GM20431 (cell line): ENCODE measurements around the gene NOS1.

Source experiments
- in situ Hi-C: fragments of 300-500 bp; cut with MseI, MboI; formaldehyde crosslinking; loops from one replicate; pipeline ENCODE4 v1.15.0; 2020; ENCODE audit warnings: low sequenced_read_pairs; ENCODE audit not compliant: unreplicated experiment

Gene NOS1

GRCh38 chr12:117365049-117365616 is 3.7 kb upstream of the NOS1 start:
- in situ Hi-C loops: loop anchor here (25.0 kb wide), 2 partner anchors 222 to 472 kb away; no protein-coding TSS in a partner anchor

DNA sequence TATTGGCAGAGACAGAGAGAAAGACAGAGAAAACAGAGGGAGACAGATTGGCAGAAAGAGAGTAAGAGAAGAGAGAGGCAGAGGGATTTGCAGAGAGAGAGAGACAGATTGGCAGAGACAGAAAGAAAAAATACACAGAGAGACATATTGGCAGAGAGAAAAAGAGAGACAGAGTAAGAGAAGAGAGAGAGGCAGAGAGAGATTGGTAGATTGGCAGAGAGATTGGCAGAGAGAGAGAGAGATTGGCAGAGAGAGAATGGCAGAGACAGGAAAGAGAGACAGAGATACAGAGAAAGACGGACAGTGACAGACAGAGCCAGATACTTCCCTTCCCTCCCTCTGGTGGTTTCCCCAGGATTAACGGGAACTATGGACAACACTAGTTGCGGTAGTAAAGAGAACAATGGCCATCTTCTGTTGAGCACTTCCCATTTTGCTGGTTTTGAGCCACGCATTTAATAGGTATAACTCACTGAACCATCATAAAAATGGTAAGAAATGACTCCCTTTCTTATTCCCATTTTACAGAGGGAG is 2.6 kb upstream of the NOS1 start:
- in situ Hi-C loops: loop anchor here (25.0 kb wide), 2 partner anchors 223 to 473 kb away; no protein-coding TSS in a partner anchor

GRCh38 chr12:117363056-117363662 is 1.7 kb upstream of the NOS1 start:
- in situ Hi-C loops: loop anchor here (25.0 kb wide), 2 partner anchors 224 to 474 kb away; no protein-coding TSS in a partner anchor

- in situ Hi-C loops: loop anchor here (25.0 kb wide), 2 partner anchors 225 to 475 kb away; no protein-coding TSS in a partner anchor
Observed at GRCh38 chr12:117362391-117362790, 965 bp upstream of the NOS1 start.

DNA sequence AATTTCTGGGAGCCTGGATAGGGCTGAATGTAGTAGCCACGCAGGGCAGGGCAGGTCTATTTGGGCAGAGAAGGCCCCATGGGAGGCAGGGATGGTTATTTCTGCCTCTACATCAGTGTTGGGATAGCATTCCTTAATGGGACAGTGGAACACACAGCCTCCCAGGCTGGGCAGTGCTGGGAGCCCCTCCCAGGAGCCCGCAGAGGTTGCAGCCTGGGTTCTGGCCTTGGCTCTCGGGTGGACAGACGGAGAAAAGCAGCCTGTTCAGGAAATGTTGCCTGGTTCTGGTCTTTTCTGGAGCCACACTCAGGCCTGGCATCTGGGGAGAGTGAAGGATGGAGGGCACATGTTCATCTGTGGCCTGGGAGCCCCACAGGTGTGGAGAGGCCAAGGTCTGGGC is 479 bp upstream of the NOS1 start:
- in situ Hi-C loops: loop anchor here (25.0 kb wide), 2 partner anchors 225 to 475 kb away; no protein-coding TSS in a partner anchor

GRCh38 chr12:117360551-117361346 is 677 bp downstream of the NOS1 start:
- in situ Hi-C loops: loop anchor here (25.0 kb wide), 2 partner anchors 227 to 477 kb away; no protein-coding TSS in a partner anchor

- in situ Hi-C loops: loop anchor here (25.0 kb wide), 2 partner anchors 227 to 477 kb away; no protein-coding TSS in a partner anchor
Observed at GRCh38 chr12:117360222-117360550, 1.2 kb downstream of the NOS1 start.

DNA sequence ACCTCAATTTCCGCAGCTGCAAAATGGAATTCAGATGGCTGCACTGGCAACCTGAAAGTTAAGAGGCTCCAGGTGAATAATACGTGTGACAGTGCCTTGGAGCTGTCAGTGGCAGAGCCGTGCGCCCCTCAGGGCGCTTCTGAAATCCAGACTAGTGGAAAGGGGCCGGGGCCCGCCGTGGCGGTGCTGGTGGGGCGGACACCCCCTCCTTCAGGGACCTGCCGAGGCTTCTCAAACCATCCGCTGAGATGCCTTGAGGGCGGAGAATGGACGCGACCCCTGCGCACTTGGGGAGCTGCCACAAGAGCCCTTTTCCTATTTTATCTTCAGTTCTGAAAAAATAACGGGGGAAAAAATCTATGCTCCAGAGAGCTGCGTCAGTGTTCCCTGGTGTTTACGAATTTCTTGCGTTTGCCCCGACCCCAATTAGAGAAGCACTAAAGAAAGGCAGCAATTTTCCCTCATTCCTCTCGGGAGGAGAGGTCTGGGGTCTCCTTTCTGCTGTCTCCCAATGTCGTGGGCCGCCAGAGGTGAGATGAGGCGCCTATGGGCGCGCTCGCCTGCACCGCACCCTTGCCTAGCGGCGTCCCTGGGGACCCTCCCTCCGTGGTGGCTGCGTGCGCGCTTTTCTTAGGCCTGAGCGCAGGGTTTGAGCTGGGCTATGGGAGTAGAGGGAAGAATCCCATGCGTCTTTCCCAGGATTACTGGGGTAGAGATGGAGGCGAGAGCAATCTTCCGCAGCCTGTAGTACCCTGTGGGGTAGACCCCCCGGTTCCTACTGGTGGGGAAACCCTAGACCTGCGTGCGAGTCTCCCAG is 2.2 kb downstream of the NOS1 start:
- in situ Hi-C loops: loop anchor here (25.0 kb wide), 2 partner anchors 228 to 478 kb away; no protein-coding TSS in a partner anchor

DNA sequence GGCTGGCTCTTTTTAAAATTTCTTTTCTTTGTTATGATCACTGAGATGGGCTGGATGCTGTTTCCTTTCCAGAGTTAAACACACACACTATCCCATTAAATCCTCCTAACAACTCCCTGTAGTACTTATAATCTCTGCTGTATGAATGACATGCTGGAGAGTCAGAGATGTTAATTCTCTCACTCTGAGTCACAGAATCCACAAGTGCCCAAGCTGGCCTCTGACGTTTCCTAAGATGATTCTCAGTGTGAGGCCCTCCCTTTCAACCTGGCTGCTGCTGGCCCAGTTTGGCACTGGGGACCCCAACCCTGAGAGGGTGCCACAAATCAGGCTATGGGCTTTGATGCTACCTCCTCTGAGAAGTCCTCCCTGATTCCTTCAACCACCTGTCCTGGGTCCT is 5.4 kb downstream of the NOS1 start:
- in situ Hi-C loops: loop anchor here (25.0 kb wide), 2 partner anchors 231 to 481 kb away; no protein-coding TSS in a partner anchor

GRCh38 chr12:117352883-117353282 is 8.5 kb downstream of the NOS1 start:
- in situ Hi-C loops: loop anchor here (25.0 kb wide), 2 partner anchors 234 to 484 kb away; no protein-coding TSS in a partner anchor

DNA sequence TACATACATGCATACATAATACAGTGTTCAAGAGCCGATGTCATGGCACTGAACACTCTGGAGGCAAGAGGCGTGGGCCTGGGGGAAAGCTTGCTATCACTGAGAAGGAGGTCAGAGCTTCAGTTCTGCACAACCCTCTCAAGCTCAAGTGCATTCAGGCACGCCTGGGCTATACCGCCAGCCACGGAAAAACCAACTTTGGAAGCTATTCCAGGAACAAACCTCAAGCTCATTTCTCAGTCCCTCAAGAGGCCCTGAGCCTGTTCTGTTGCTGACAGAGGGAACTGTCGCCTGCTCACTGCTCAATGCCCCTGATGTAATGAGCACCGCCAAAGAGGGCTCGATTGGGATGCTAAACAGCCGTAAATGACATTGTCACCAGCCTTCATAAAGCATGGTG is 9.2 kb downstream of the NOS1 start:
- in situ Hi-C loops: loop anchor here (25.0 kb wide), 2 partner anchors 235 to 485 kb away; no protein-coding TSS in a partner anchor

DNA sequence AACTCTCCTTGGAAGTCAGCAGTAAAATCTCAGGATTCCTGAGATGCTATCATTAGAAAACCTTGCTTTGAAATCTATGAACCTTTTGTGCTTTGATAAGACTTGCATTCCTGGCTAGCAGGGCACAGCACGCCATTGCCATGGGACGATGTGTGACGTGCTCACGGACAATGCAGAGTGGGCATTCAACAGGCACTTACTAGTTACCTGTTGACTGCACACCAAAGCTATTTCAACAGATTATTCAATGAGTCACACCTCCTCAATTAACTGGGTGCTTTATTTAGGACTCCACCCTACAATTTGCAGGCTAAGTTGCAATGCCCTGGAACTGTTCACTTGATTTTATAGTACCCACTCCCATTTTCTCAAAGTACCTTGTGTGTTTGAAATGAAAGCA is 11.3 kb downstream of the NOS1 start:
- in situ Hi-C loops: loop anchor here (25.0 kb wide), 2 partner anchors 237 to 487 kb away; no protein-coding TSS in a partner anchor

DNA sequence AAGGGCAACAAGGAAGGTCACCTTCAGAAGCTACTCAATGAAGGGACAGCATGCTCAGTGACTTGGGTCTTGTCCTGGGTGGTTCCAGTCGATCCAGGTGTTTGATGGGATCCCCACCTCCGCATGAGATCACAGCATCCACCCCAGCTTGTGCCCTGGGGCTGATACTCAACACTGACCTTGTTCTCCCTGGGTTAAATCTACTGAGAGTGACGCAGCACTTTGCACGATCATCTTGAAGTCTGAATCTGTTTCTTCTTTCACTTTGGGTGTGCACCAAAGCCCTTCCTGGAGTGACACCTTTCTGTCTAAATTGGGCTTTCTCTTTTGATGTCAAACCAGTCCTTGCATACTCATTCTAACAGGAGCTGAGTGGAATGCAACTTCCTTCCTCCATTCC is 13.8 kb downstream of the NOS1 start:
- in situ Hi-C loops: no loop called here

DNA sequence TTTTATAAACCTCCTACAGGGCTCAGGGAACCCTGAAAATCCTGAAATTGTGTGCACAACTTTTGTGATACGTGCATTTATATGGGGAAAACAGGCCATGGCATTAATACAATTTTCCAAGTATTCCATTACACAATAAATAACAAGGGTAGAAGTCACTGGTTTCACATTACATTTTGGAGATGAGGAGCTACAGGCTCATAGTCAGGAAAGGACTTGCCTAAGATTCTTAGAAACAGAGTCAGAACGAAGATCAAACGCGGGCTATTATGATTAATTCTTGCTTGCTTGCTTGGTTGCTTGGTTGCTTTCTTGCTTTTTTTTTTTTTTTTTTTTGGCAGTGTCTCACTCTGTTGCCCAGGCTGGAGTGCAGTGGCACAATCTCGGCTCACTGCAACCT is 16.7 kb downstream of the NOS1 start:
- in situ Hi-C loops: no loop called here

- in situ Hi-C loops: no loop called here
Observed at GRCh38 chr12:117343849-117344248, 17.6 kb downstream of the NOS1 start.

- in situ Hi-C loops: no loop called here
Observed at GRCh38 chr12:117343296-117343695, 18.1 kb downstream of the NOS1 start.

- in situ Hi-C loops: no loop called here
Observed at GRCh38 chr12:117342682-117343081, 18.7 kb downstream of the NOS1 start.

- in situ Hi-C loops: no loop called here
Observed at GRCh38 chr12:117342247-117342646, 19.2 kb downstream of the NOS1 start.

- in situ Hi-C loops: no loop called here
Observed at GRCh38 chr12:117339104-117339503, 22.3 kb downstream of the NOS1 start.
